CD4-positive, CD25-positive, alpha-beta regulatory T cell (primary cell): ENCODE data around the gene TOMM7. TPM values are rescaled to one million over a fixed set of nuclear protein-coding genes. Genes with fewer than 3 reads are reported as not detected.

Source experiments
- ATAC-seq, 2 donors: fragments of 150-1000 bp; cut with Tn5 transposase; one replicate each; pipeline ENCODE4 v1.10.0; 2021; ENCODE audit warnings: low read depth in 2 of 2, moderate number of reproducible peaks in 2 of 2, moderate library complexity in 1 of 2
- DNase-seq, 3 donors: peaks; one replicate each; pipeline versions ENCODE4 v3.0.0 to v3.0.0-alpha.2; 2012 to 2022; ENCODE audit warnings: mixed read lengths in 1 of 3
- H3K27ac ChIP-seq: one replicate; pipeline ENCODE4 v1.7.0; 2013; ENCODE audit warnings: mild to moderate bottlenecking, low read length; ENCODE audit not compliant: insufficient read depth, poor library complexity, severe bottlenecking
- H3K27me3 ChIP-seq: one replicate; pipeline ENCODE4 v1.7.0; 2013; ENCODE audit warnings: low read length; ENCODE audit not compliant: control insufficient read depth, insufficient read depth
- H3K36me3 ChIP-seq: one replicate; pipeline ENCODE4 v1.7.0; 2013; ENCODE audit warnings: mild to moderate bottlenecking, low read length, moderate library complexity; ENCODE audit not compliant: control insufficient read depth, insufficient read depth
- H3K4me1 ChIP-seq: 2 replicates; pipeline ENCODE4 v1.7.0; 2013; ENCODE audit warnings: mild to moderate bottlenecking, low read length; ENCODE audit not compliant: insufficient read depth, control insufficient read depth, poor library complexity, severe bottlenecking
- H3K4me3 ChIP-seq: one replicate; pipeline ENCODE4 v1.7.0; 2013; ENCODE audit warnings: low read depth, mild to moderate bottlenecking, low read length, moderate library complexity
- H3K9me3 ChIP-seq, 2 experiments: 1 replicate in 1 of 2; 2 replicates in 1 of 2; pipeline ENCODE4 v1.7.0; 2013; ENCODE audit warnings: low read length in 2 of 2, mild to moderate bottlenecking in 1 of 2, moderate library complexity in 1 of 2; ENCODE audit not compliant: control insufficient read depth in 2 of 2
- H3K27ac Mint-ChIP-seq, 3 donors: one replicate each; pipeline ENCODE4 v1.8.0; 2020 to 2022; ENCODE audit warnings: mild to moderate bottlenecking in 3 of 3, mixed read lengths in 3 of 3, moderate library complexity in 2 of 3
- H3K27me3 Mint-ChIP-seq: one replicate; pipeline ENCODE4 v1.8.0; 2022; ENCODE audit warnings: mild to moderate bottlenecking, mixed read lengths
- H3K36me3 Mint-ChIP-seq: one replicate; pipeline ENCODE4 v1.8.0; 2020; ENCODE audit warnings: mixed read lengths
- H3K4me1 Mint-ChIP-seq, 4 donors: one replicate each; pipeline ENCODE4 v1.8.0; 2020 to 2022; ENCODE audit warnings: mixed read lengths in 4 of 4, mild to moderate bottlenecking in 1 of 4
- H3K4me3 Mint-ChIP-seq, 4 donors: one replicate each; pipeline ENCODE4 v1.8.0; 2020 to 2022; ENCODE audit warnings: mild to moderate bottlenecking in 4 of 4, mixed read lengths in 4 of 4, moderate library complexity in 3 of 4
- H3K9me3 Mint-ChIP-seq, 7 donors: one replicate each; pipeline ENCODE4 v1.8.0; 2020 to 2022; ENCODE audit warnings: mixed read lengths in 7 of 7, mild to moderate bottlenecking in 3 of 7, moderate library complexity in 2 of 7
- polyA plus RNA-seq, 4 donors: library from polyadenylated mRNA; unstranded; fragments of 300-500 nt; fragmentation: Illumina TruSeq; gene quantifications; one replicate each; pipeline ENCODE4 v1.2.3, GENCODE V29; 2021
- total RNA-seq: library from RNA; stranded (reverse); gene quantifications from one replicate; pipeline ENCODE4 v1.2.3, GENCODE V29; 2022

TOMM7 gene
- total and polyA plus RNA-seq, 5 donors from 2014 or later = 217 to 490 (median 405) TPM

GRCh38 chr7:22864855-22865601 lies 42.4 kb upstream of the TOMM7 start:
- no peak overlapping the region for H3K27ac ChIP-seq
- peaks cover 1 to 11% (median 7%) of the 10 kb centered on the region in 4 donors for H3K4me1 Mint-ChIP-seq
- H3K9me3 ChIP-seq = no peaks in the 10 kb centered on the region
- ATAC-seq (no peak), DNase-seq (no peak)
- peaks cover 1% of the 10 kb centered on the region for H3K36me3 ChIP-seq
- H3K27me3 ChIP-seq = no peaks in the 10 kb centered on the region
- H3K27me3 Mint-ChIP-seq = no peaks in the 10 kb centered on the region
- H3K4me1 ChIP-seq = no peaks in the 10 kb centered on the region
- H3K27ac Mint-ChIP-seq = peak overlapping the region in 1 of 3 donors; percentile 8
- H3K4me3 Mint-ChIP-seq = no peak overlapping the region
- peaks cover 0 to 1% (median 0%) of the 10 kb centered on the region in 7 donors for H3K9me3 Mint-ChIP-seq
- peaks cover 19% of the 10 kb centered on the region for H3K36me3 Mint-ChIP-seq
- no peak overlapping the region for H3K4me3 ChIP-seq

- peaks cover 17% of the 10 kb centered on the region for H3K36me3 Mint-ChIP-seq
- H3K27ac Mint-ChIP-seq = no peak overlapping the region
- ATAC-seq = no peak
These were observed 41.7 kb upstream of the TOMM7 start for GRCh38 chr7:22864301-22864700.

GRCh38 chr7:22863156-22863899 lies 40.7 kb upstream of the TOMM7 start:
- Histone ChIP-seq H3K27me3 (no peaks in the 10 kb centered on the region), H3K9me3 (no peaks in the 10 kb centered on the region), H3K36me3 (peaks cover 9% of the 10 kb centered on the region), H3K4me3 (no peak overlapping the region), H3K27ac (no peak overlapping the region), H3K4me1 (no peaks in the 10 kb centered on the region)
- Mint-ChIP-seq H3K4me3 (no peak overlapping the region), H3K27ac (no peak overlapping the region), H3K9me3 (no peaks in the 10 kb centered on the region), H3K36me3 (peaks cover 17% of the 10 kb centered on the region), H3K4me1 (peaks cover 8 to 14% (median 9%) of the 10 kb centered on the region in 4 donors), H3K27me3 (no peaks in the 10 kb centered on the region)
- DNase-seq (no peak), ATAC-seq (no peak)

More at GRCh38 chr7:22864301-22864700, 41.7 kb upstream of the TOMM7 start:
- H3K4me1 Mint-ChIP-seq = peaks cover 4 to 11% (median 8%) of the 10 kb centered on the region in 4 donors
- peaks cover 2% of the 10 kb centered on the region for H3K36me3 ChIP-seq
- no peaks in the 10 kb centered on the region for H3K9me3 ChIP-seq
- H3K27ac ChIP-seq = no peak overlapping the region
- H3K9me3 Mint-ChIP-seq = peaks cover 0 to 1% (median 0%) of the 10 kb centered on the region in 7 donors
- H3K27me3 ChIP-seq = no peaks in the 10 kb centered on the region
- no peak overlapping the region for H3K4me3 Mint-ChIP-seq
- no peak for DNase-seq
- no peaks in the 10 kb centered on the region for H3K27me3 Mint-ChIP-seq
- no peaks in the 10 kb centered on the region for H3K4me1 ChIP-seq
- H3K4me3 ChIP-seq = no peak overlapping the region

GRCh38 chr7:22861576-22861975 lies 38.9 kb upstream of the TOMM7 start:
- Histone ChIP-seq H3K9me3 (no peaks in the 10 kb centered on the region), H3K4me1 (no peaks in the 10 kb centered on the region), H3K4me3 (no peak overlapping the region), H3K27me3 (no peaks in the 10 kb centered on the region), H3K27ac (no peak overlapping the region), H3K36me3 (peaks cover 12% of the 10 kb centered on the region)
- Mint-ChIP-seq H3K27ac (no peak overlapping the region), H3K27me3 (no peaks in the 10 kb centered on the region), H3K9me3 (no peaks in the 10 kb centered on the region), H3K36me3 (peaks cover 19% of the 10 kb centered on the region), H3K4me1 (peaks cover 13 to 20% (median 14%) of the 10 kb centered on the region in 4 donors), H3K4me3 (no peak overlapping the region)
- DNase-seq = no peak
- no peak for ATAC-seq

GRCh38 chr7:22860784-22861482 lies 38.3 kb upstream of the TOMM7 start:
- Mint-ChIP-seq H3K36me3 (peaks cover 15% of the 10 kb centered on the region), H3K9me3 (no peaks in the 10 kb centered on the region), H3K4me3 (no peak overlapping the region), H3K27me3 (no peaks in the 10 kb centered on the region), H3K27ac (no peak overlapping the region), H3K4me1 (peaks cover 18 to 22% (median 20%) of the 10 kb centered on the region in 4 donors)
- Histone ChIP-seq H3K9me3 (no peaks in the 10 kb centered on the region), H3K27me3 (no peaks in the 10 kb centered on the region), H3K27ac (no peak overlapping the region), H3K4me3 (no peak overlapping the region), H3K36me3 (peaks cover 12% of the 10 kb centered on the region), H3K4me1 (peaks cover 3% of the 10 kb centered on the region)
- peak in 2 of 3 donors; percentile 16 to 35 for DNase-seq
- peak; percentile 61 to 62 for ATAC-seq

- Mint-ChIP-seq H3K9me3 (no peaks in the 10 kb centered on the region), H3K4me3 (no peak overlapping the region), H3K27me3 (no peaks in the 10 kb centered on the region), H3K27ac (no peak overlapping the region), H3K36me3 (peaks cover 15% of the 10 kb centered on the region), H3K4me1 (peaks cover 17 to 26% (median 21%) of the 10 kb centered on the region in 4 donors)
- no peak for DNase-seq
- Histone ChIP-seq H3K4me1 (peaks cover 9% of the 10 kb centered on the region), H3K9me3 (no peaks in the 10 kb centered on the region), H3K36me3 (peaks cover 12% of the 10 kb centered on the region), H3K4me3 (no peak overlapping the region), H3K27ac (no peak overlapping the region), H3K27me3 (no peaks in the 10 kb centered on the region)
- no peak for ATAC-seq
These were observed 37.7 kb upstream of the TOMM7 start for GRCh38 chr7:22860337-22860736.

- peaks cover 14% of the 10 kb centered on the region for H3K4me1 ChIP-seq
- DNase-seq (no peak), ATAC-seq (no peak)
- no peaks in the 10 kb centered on the region for H3K9me3 ChIP-seq
- no peaks in the 10 kb centered on the region for H3K27me3 ChIP-seq
- Mint-ChIP-seq H3K27me3 (no peaks in the 10 kb centered on the region), H3K4me1 (peaks cover 15 to 31% (median 24%) of the 10 kb centered on the region in 4 donors), H3K27ac (no peak overlapping the region), H3K36me3 (peaks cover 15% of the 10 kb centered on the region), H3K9me3 (no peaks in the 10 kb centered on the region), H3K4me3 (no peak overlapping the region)
- H3K36me3 ChIP-seq = peaks cover 12% of the 10 kb centered on the region
- no peak overlapping the region for H3K27ac ChIP-seq
- H3K4me3 ChIP-seq = no peak overlapping the region
These were observed 37.1 kb upstream of the TOMM7 start for GRCh38 chr7:22859641-22860290.
